ENCODE measurements around the gene PNMA8A.

DNA sequence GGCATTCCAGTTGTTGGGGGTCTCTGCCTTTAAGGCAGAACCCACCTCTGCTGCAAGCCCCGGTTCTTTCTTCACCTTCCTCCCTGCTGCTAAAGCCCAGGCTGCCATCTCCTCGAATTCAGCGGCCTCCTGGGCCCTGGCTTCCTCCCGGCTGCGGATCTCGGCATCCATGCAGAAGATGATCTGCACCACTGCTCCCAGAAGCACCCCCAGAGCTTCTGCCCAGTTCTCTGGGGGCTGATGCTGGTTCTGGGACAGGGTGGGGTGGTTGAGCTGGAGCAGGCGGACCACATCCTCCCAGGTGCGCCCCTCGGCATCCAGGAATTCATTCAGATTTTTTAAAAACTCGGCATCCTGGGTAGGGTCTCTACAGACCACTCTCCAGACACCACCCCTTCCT is 987 bp downstream of the PNMA8A start:
- TF ChIP-seq RAD21 (IDR thresholded peaks at IDR 0.05; ENCODE audit: low read depth) (no peak), POLR2A (IDR thresholded peaks at IDR 0.05; ENCODE audit: borderline replicate concordance, extremely low read depth, insufficient read depth, insufficient read length) (no peak), EZH2 (IDR thresholded peaks at IDR 0.05) (no peak), FOSL1 (IDR thresholded peaks at IDR 0.05; ENCODE audit: low read depth) (no peak), TCF7L2 (IDR thresholded peaks at IDR 0.05; ENCODE audit: borderline replicate concordance, extremely low read depth, insufficient read depth, insufficient read length) (no peak)
- TF ChIP-seq, protein P1, sequence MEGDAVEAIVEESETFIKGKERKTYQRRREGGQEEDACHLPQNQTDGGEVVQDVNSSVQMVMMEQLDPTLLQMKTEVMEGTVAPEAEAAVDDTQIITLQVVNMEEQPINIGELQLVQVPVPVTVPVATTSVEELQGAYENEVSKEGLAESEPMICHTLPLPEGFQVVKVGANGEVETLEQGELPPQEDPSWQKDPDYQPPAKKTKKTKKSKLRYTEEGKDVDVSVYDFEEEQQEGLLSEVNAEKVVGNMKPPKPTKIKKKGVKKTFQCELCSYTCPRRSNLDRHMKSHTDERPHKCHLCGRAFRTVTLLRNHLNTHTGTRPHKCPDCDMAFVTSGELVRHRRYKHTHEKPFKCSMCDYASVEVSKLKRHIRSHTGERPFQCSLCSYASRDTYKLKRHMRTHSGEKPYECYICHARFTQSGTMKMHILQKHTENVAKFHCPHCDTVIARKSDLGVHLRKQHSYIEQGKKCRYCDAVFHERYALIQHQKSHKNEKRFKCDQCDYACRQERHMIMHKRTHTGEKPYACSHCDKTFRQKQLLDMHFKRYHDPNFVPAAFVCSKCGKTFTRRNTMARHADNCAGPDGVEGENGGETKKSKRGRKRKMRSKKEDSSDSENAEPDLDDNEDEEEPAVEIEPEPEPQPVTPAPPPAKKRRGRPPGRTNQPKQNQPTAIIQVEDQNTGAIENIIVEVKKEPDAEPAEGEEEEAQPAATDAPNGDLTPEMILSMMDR (IDR thresholded peaks at IDR 0.05 in 2 of 3, conservative IDR thresholded peaks at IDR 0.05 in 1 of 3; ENCODE audit: borderline replicate concordance in 1 of 3, insufficient read depth in 1 of 3, low read depth in 2 of 3, low read length in 2 of 3), result no peak
- TF ChIP-seq, protein P2, sequence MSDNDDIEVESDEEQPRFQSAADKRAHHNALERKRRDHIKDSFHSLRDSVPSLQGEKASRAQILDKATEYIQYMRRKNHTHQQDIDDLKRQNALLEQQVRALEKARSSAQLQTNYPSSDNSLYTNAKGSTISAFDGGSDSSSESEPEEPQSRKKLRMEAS (IDR thresholded peaks at IDR 0.05), result no peak
